ENCODE data around the gene PHAF1.
"Not testable (repeated sequence)": the region's sequence is repeated elsewhere in the genome, so short reads cannot be mapped to it uniquely, and the experiment has no call there.

Gene PHAF1

GRCh38 chr16:67105246-67105645 lies 4.5 kb upstream of the PHAF1 start:
- no peak for DNase-seq

GRCh38 chr16:67105881-67106280 lies 3.9 kb upstream of the PHAF1 start:
- no peak for DNase-seq

GRCh38 chr16:67108489-67108888 lies 1.3 kb upstream of the PHAF1 start:
- no peak for DNase-seq

- no peak for DNase-seq
Observed at GRCh38 chr16:67108931-67109406, 772 bp upstream of the PHAF1 start.

- DNase-seq: no peak
Observed at GRCh38 chr16:67111951-67112444, 2.3 kb downstream of the PHAF1 start.

- no peak for DNase-seq
Observed at GRCh38 chr16:67112591-67113399, 3.1 kb downstream of the PHAF1 start.

GRCh38 chr16:67114793-67115192 lies 5.1 kb downstream of the PHAF1 start:
- DNase-seq: no peak

- no peak for DNase-seq
Observed at GRCh38 chr16:67115639-67116038, 5.9 kb downstream of the PHAF1 start.

- no peak for DNase-seq
Observed at GRCh38 chr16:67116388-67117311, 6.9 kb downstream of the PHAF1 start.

GRCh38 chr16:67117716-67118115 lies 8.0 kb downstream of the PHAF1 start:
- no peak for DNase-seq

- DNase-seq: no peak
Observed at GRCh38 chr16:67120025-67120424, 10.3 kb downstream of the PHAF1 start.

GRCh38 chr16:67122799-67123198 lies 13.1 kb downstream of the PHAF1 start:
- DNase-seq: not testable (repeated sequence)

- no peak for DNase-seq
Observed at GRCh38 chr16:67128417-67128816, 18.7 kb downstream of the PHAF1 start.

- DNase-seq: no peak
Observed at GRCh38 chr16:67128887-67129286, 19.1 kb downstream of the PHAF1 start.

- DNase-seq: no peak
Observed at GRCh38 chr16:67129422-67129821, 19.7 kb downstream of the PHAF1 start.

- no peak for DNase-seq
Observed at GRCh38 chr16:67137605-67138004, 27.9 kb downstream of the PHAF1 start.

- DNase-seq: no peak
Observed at GRCh38 chr16:67141391-67141790, 31.6 kb downstream of the PHAF1 start.

GRCh38 chr16:67142342-67142741 lies 32.6 kb downstream of the PHAF1 start:
- DNase-seq: no peak

GRCh38 chr16:67144943-67145342 lies 35.2 kb downstream of the PHAF1 start:
- DNase-seq: no peak

- DNase-seq: no peak
Observed at GRCh38 chr16:67145746-67146145, 36.0 kb downstream of the PHAF1 start.

GRCh38 chr16:67146523-67147357 lies 37.0 kb downstream of the PHAF1 start:
- no peak for DNase-seq

- no peak for DNase-seq
Observed at GRCh38 chr16:67147437-67148140, 37.8 kb downstream of the PHAF1 start.
